ENCODE measurements around the gene FLT1.

- TF ChIP-seq CTCF (conservative IDR thresholded peaks at IDR 0.05): no peak
- TF ChIP-seq EZH2 (IDR thresholded peaks at IDR 0.05; ENCODE audit: low read depth): no peak
Observed at GRCh38 chr13:28338006-28338574, 156.8 kb downstream of the FLT1 start.
